ENCODE data around the gene URAD. TPM values are rescaled to one million over a fixed set of nuclear protein-coding genes. Genes with fewer than 3 reads are reported as not detected.

Gene URAD
- total RNA-seq, 2 donors from 2014 or later: not detected

Other genes with a start within 250 kb of the URAD start
- gene GSX1, start 196.2 kb downstream of the URAD start, total RNA-seq: not detected
- under 1 TPM in 1 of 2 donors, not detected in 1; 0.28 TPM for gene PDX1, start 68.7 kb downstream of the URAD start, total RNA-seq
- not detected for gene CDX2, start 19.4 kb downstream of the URAD start, total RNA-seq
- gene FLT3, start 111.9 kb upstream of the URAD start, total RNA-seq: 1 to 10 TPM in 1 of 2 donors, under 1 TPM in 1; 0.81 to 1.1 TPM
- gene PAN3, start 149.9 kb upstream of the URAD start, total RNA-seq: 10 to 100 TPM; 33.3 to 45.3 TPM